Fibroblast of villous mesenchyme (primary cell): Measurements from ENCODE around the gene MGST2. TPM values are rescaled to one million over a fixed set of nuclear protein-coding genes. Genes with fewer than 3 reads are reported as not detected.
A peak's percentile ranks its signal among the peaks of the same experiment; 100 is the strongest.

ENCODE experiments used
- DNase-seq: peaks from one replicate; pipeline ENCODE4 v3.0.0-alpha.2; 2010; ENCODE audit warnings: low read depth
- H3K4me3 ChIP-seq: 2 replicates; pipeline ENCODE4 v1.5.1; 2011; ENCODE audit warnings: low read depth, mild to moderate bottlenecking, low read length
- total RNA-seq: library from RNA; depleted of rRNA; stranded (reverse); fragments of >200 nt; gene quantifications from 2 replicates; pipeline ENCODE4 v1.2.3, GENCODE V29; 2012
- TF ChIP-seq, protein P1 (sequence below): IDR thresholded peaks from 2 replicates; pipeline ENCODE4 v1.5.1; 2012; ENCODE audit warnings: low read depth, mild to moderate bottlenecking, low read length; ENCODE audit not compliant: insufficient read depth

MGST2 gene
- total RNA-seq, 1 donor: 16.8 TPM

DNA sequence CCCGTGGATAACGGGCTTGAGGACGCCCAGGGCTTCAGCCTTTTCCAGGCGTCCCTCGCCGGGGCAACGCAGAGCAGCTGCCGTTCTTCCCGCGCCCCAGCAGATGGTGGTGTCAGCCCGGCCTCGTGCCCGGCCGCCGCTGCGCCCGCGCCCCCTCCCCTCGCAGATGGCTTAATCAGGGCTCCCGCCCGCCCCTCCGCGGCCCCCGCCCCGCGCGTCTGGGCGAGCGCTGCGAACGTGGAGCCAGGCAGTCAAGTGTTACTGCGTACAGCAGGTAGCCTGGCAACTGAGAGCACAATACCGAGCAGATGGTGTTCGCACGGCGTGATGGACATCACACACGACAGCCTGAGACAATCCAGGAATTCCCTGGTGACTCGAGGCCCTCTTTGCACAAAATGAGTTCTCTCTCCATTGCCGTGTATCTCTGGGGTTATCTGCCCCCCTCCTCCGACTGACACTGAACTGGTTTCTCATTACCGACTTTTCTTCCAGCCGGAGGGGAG lies 69.3 kb downstream of the MGST2 start:
- peak overlapping the region; percentile 53 for H3K4me3 ChIP-seq
- TF ChIP-seq, protein P1, sequence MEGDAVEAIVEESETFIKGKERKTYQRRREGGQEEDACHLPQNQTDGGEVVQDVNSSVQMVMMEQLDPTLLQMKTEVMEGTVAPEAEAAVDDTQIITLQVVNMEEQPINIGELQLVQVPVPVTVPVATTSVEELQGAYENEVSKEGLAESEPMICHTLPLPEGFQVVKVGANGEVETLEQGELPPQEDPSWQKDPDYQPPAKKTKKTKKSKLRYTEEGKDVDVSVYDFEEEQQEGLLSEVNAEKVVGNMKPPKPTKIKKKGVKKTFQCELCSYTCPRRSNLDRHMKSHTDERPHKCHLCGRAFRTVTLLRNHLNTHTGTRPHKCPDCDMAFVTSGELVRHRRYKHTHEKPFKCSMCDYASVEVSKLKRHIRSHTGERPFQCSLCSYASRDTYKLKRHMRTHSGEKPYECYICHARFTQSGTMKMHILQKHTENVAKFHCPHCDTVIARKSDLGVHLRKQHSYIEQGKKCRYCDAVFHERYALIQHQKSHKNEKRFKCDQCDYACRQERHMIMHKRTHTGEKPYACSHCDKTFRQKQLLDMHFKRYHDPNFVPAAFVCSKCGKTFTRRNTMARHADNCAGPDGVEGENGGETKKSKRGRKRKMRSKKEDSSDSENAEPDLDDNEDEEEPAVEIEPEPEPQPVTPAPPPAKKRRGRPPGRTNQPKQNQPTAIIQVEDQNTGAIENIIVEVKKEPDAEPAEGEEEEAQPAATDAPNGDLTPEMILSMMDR: peak; percentile 54
- peak; percentile 63 for DNase-seq

DNA sequence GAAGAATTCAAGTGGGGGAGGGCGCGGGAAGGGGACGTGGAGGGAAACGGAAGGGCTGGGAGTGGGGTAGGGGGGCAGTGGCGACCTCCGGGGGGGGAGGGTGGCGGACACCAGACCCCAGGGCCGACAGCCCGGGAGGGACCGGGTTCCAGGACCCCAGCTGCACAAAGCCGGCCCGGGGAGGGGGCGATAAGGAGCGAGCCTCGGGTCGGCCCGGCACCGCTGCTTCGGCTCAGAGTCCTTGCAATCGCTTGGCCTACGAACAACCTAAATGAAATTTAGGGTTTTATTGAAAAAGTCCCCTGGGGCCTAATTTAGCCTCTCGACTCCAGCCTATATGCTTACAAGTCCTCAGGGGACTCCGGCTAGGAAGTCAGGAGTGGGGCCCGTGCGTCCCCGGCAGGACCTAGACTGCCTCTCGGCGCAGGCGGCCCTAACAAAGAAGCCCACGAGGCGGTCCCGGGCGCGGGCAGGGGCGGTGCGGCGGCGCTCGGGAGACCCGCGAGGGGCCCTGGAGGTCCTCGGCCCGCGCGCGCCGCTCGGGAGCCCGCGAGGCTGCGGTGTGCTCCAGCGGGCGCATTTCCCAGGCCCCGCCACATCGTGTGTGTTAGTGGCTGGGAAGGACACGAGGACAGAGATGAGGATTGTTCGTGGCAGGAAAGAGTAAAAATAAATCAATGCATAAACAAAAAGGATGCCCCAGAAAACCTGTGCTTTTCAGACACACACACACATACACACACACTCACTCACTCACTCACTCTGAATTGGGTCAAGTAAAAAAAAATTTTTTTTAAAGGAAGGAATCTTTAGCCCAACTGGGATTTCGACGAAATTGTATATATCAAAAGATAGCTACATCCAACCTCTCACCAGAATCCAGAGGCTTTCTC lies 70.0 kb downstream of the MGST2 start:
- peak; percentile 13 for DNase-seq
- TF ChIP-seq, protein P1: no peak

DNA sequence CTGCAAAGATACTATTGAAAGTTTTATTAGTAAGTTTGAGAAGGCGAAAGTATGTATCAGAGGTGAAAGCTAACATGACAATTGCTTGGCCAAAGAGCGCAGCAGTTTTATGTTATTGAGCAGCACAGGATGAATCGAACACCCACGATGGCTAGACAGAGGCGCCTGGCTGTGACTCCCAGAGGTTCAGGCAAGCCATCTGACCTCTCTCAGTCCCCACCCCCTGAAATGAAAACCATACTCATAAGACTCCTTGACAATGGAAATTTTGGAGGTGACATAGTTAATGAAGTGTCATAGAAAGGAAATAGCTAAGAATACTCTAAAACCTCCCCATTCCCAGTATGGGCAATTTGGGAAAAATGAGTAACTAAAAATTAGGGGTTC lies 70.6 kb downstream of the MGST2 start:
- H3K4me3 ChIP-seq: no peak overlapping the region
- TF ChIP-seq, protein P1: no peak
- DNase-seq: no peak

More for the DNA sequence above, 70.0 kb downstream of the MGST2 start:
- H3K4me3 ChIP-seq: peak overlapping the region; percentile 53

DNA sequence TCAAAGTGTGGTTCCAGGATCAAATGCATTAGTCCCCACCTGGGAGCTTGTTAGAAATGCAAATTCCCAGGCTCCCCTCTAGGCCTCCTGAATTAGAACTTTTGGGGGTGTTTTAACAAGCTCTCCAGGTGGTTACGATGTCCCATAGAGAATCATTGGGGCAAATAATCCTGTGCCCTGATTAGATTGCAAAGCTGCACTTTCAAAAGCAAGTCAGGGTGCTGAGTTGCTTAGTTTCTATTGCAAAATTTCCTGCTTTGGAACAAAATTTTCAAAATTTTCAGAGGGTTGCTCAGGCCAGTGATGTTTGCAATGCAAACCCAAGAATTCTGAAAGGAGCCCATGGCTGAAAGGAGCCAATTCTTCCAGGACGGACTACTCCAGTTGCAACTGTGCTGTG lies 71.0 kb downstream of the MGST2 start:
- no peak overlapping the region for H3K4me3 ChIP-seq
- TF ChIP-seq, protein P1: no peak
- no peak for DNase-seq

DNA sequence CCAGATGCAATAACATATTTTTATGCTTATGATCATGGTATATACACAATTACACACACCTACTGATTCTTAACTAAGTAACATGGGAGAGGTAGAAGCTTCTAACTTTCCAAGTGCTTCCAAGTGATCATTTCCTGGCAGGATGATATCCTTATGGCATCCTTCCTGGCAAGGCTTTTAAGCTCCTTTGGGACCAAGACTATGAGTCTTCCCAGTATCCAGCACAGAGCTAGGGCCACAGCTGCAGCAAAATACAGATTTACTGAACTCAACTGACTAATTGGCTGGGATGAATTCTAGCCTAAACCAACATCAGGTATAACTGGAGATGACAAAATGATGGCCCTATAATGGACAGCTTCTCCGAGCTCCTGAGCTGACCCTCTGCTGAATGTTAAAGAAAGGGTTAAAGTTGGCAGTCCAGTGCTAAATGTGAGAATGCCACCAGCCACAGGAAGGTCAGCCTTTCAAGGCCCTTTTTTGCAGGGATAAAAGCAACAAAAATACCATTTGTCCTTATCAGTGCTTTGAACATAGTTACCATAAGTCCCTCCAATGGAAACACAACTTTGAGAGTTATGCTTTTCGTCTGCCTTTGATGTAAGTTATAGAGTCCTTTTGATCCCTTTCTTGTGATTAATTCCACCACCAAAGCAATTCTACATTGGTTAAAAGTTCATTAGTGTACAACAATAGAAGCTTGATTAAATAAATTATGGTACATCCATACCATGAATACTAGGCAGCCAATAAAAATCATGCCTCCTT lies 73.4 kb downstream of the MGST2 start:
- H3K4me3 ChIP-seq: no peak overlapping the region
- TF ChIP-seq, protein P1: no peak
- no peak for DNase-seq

DNA sequence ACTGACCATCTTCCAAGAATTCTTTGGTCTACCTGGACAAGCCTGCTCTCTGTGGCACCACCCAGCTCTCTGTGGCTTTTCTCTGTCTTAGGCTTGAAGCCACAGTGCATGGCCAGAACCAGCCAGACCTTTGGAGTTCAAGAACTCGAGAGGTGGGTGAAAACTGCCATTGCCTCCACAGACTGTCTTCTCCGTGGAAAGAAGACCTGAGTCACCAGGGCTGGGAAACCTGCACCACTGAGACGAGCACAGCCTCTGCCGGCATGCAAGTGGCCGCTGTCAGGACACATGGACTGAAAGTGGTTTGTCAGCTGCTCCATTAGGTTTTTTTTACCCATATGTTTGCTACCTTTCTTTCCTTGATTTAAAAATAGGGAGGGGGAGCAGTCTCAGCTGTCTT lies 74.5 kb downstream of the MGST2 start:
- no peak for DNase-seq
- H3K4me3 ChIP-seq: no peak overlapping the region
- TF ChIP-seq, protein P1: no peak
